ENCODE measurements around the gene TAOK3. TPM values are rescaled to one million over a fixed set of nuclear protein-coding genes. Genes with fewer than 3 reads are reported as not detected.

Gene TAOK3
- total and polyA plus RNA-seq, 2 donors: 19.8 to 33.6 TPM

DNA sequence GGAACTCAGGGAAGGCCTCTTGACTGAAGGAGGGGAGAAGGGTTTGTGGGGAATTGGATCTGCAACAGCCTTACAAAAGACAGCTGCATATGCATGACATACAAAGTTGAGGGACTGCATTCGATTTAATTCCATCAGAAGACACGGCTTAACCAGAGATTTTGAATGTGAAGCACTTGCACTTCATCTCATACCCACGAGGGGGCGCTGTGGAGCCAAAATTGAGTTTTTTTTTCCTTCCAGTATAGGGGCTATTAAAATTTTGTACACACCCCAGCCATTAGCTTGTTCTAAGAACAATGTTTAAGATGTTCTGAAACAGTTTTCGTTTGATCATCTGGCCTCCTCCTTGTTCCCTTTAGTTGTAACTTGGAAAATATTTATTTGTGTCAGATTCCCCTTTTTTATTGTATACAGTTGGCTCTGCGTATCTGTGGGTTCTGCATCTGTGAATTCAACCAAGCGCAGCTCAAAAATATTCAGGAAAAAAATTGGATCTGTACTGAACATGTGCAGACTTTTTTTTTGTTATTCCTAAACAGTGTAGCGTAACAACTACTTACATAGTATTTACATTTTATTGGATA lies 5.3 kb upstream of the TAOK3 start:
- Histone ChIP-seq H3K27ac (ENCODE audit: low read depth) (no peak overlapping the region), H3K4me1 (ENCODE audit: insufficient read depth) (peaks cover 2% of the 10 kb centered on the region), H3K4me3 (ENCODE audit: low read depth, low read length) (peak overlapping the region; percentile 97), H3K36me3 (ENCODE audit: insufficient read depth) (peaks cover 6% of the 10 kb centered on the region)
- WGBS: 32% methylated on average over 8 of the region's 8 CpGs
- peak; percentile 59 for DNase-seq (ENCODE audit: extremely low spot score)

DNA sequence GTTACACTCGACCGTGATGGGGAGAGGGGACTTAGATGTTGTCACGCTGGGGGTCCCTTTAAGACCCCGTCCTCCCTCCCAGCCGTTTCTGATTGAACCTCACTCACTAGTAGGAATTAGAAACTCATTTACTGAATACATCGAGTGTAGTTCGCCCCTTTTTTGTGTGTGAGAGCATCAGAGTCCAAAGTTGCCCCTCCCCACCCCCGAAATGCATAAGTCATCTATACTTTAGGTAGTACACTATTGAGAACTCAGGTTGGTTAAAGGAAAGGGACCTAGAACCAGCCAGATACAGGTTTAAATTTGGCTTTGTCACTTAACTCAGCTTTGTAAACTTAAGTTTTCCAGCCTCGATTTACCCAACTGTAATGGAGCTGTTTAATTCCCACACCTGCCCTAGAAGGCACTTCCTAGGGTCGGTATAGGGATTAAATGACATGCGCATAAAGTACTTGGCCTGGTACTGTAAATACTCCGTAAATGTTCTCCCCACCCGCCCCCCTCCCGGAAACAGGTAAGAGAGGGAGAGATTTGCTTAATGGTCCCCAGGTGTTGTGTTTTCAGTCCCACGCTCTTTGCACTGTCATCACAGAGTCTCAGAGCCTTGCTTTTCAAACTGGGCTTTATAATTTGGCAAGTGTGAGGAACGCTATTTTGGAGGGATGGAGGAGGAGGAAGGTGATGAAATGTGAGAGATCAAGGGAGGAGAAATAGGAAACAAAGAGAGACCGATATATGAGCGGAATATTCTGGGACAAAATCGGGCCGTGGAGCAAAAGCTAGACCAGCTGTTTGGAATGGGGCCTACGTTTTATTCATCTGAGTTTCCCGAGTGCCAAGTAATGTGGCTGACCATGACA lies 4.5 kb upstream of the TAOK3 start:
- 2% methylated on average over 22 of the region's 22 CpGs for WGBS
- DNase-seq (ENCODE audit: extremely low spot score): no peak
- peaks cover 2% of the 10 kb centered on the region for H3K4me1 ChIP-seq (ENCODE audit: insufficient read depth)
- H3K36me3 ChIP-seq (ENCODE audit: insufficient read depth): peaks cover 5% of the 10 kb centered on the region
- no peak overlapping the region for H3K27ac ChIP-seq (ENCODE audit: low read depth)
- H3K4me3 ChIP-seq (ENCODE audit: low read depth, low read length): peak overlapping the region; percentile 97

DNA sequence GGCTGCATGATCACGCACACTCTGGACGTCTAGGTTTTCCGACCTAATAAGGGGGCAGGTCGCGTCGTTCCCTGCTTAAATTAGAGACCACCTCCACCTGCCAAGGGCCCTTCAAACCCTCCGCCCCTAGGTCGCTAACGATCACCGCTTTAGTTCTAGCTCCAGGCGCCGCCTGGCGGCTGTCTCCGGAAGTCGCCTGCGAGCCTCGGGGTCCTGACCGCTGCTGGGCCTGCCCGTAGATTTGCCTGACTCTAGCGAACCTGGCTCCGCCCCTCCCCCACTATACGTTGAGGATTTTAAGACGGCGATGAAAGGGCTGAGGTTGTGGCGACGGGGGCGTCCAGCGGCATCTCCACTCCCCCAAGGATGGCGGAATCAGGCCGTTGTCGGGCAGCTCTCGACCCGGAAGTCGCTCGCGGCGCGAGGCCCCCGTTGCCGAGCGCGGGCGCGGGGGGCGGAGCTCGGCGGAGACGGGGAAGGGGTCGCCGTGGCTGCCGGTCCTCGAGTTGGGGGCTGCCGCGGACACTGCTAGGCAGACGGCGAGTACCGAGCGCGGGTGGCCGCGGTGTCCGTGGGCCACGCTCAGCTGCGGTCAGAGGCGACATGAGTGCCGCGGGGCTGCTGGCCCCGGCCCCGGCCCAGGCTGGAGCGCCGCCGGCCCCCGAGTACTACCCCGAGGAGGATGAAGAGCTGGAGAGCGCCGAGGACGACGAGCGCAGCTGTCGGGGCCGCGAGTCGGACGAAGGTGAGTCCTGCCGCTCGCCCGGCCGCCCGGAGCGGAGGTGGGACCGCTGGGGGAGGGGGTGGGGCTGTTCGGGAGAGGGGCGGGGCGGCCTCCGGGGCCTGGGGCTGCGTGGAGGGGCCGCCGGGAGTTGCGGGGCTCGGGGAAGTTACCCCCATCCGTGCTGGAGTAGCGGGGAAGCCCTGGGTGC lies 3.6 kb upstream of the TAOK3 start, which contains the start of gene SUDS3:
SUDS3 (plus strand) TSS at position 467 of the 932 bp plus-strand sequence; CDS start at position 604, 137 bp downstream.
- under 1% methylated on average over 102 of the region's 102 CpGs for WGBS
- Histone ChIP-seq H3K36me3 (ENCODE audit: insufficient read depth) (peaks cover under 1% of the 10 kb centered on the region), H3K4me1 (ENCODE audit: insufficient read depth) (peaks cover 2% of the 10 kb centered on the region), H3K4me3 (ENCODE audit: low read depth, low read length) (peak within 1 kb of the TSS; percentile 97), H3K27ac (ENCODE audit: low read depth) (peak within 1 kb of the TSS; percentile 96)
- peak; percentile 60 for DNase-seq (ENCODE audit: extremely low spot score)

DNA sequence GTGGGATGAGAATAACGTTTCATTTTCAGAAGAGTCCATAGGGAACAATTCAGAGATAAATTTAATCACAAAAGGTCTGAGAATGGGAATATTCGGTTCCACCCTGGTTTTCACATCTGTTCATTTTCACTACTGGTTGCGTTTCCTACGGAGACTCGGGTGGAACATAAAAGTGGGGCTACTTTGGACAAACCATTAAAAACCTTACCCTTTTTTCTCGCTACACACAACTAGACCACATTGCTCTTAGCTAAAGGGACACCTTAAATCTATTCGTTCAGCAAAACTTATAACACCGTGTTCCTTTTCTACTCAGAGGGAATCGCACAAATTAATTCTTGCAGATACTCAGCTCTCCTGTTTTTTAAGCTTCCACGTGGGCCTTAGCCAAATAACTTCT lies 2.6 kb upstream of the TAOK3 start:
- no peak for DNase-seq (ENCODE audit: extremely low spot score)
- H3K4me3 ChIP-seq (ENCODE audit: low read depth, low read length): no peak overlapping the region
- peaks cover 2% of the 10 kb centered on the region for H3K4me1 ChIP-seq (ENCODE audit: insufficient read depth)
- no peaks in the 10 kb centered on the region for H3K36me3 ChIP-seq (ENCODE audit: insufficient read depth)
- H3K27ac ChIP-seq (ENCODE audit: low read depth): no peak overlapping the region
- WGBS: 73% methylated on average over 10 of the region's 10 CpGs

DNA sequence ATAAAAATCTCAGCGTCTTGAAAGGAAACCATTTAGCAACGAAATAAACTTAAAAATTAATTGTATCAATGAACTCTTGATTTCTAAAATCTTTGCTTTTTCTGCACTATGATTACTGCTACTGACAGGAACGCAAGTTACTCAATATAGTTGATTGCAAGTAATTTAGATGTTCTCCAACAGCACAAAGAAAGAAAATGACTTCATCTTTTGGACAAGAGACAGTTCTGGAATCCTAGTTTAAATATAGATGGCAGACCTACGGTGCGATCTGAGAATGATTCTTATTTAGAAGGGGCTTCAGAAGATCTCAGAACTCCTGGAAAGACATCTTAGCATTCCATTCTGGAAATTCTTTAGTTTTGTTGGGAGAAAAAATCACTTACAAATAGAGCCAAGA lies 2.2 kb upstream of the TAOK3 start:
- H3K4me3 ChIP-seq (ENCODE audit: low read depth, low read length): no peak overlapping the region
- H3K36me3 ChIP-seq (ENCODE audit: insufficient read depth): no peaks in the 10 kb centered on the region
- no peak overlapping the region for H3K27ac ChIP-seq (ENCODE audit: low read depth)
- WGBS: 55% methylated on average over 5 of the region's 5 CpGs
- no peak for DNase-seq (ENCODE audit: extremely low spot score)
- peaks cover 2% of the 10 kb centered on the region for H3K4me1 ChIP-seq (ENCODE audit: insufficient read depth)

DNA sequence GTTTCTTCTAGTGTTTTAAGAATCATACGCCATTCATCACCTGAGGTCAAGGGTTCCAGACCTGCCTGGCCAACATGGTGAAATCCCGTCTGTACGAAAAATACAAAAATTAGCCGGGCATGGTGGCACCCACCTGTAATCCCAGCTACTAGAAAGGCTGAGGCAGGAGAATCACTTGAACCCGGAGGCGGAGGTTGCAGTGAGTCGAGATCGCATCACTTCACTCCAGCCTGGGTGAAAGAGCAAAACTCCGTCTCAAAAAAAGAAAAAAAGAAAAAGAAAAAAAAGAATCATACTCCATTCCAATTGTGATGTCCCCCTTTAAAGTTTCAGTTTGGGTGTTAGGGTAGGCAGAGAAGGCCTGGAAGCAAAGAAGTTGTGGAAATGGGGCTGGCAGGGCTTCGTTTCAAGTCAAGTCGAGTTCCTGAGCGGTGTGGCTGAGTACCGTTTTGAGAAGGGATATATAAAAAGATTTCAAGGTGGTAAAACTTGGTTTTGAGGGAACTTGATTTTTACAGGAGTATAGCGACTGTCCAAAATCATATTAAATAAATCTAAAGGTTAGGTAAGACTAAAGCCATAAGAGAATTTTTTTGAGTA lies 1.5 kb upstream of the TAOK3 start:
- peaks cover 2% of the 10 kb centered on the region for H3K4me1 ChIP-seq (ENCODE audit: insufficient read depth)

DNA sequence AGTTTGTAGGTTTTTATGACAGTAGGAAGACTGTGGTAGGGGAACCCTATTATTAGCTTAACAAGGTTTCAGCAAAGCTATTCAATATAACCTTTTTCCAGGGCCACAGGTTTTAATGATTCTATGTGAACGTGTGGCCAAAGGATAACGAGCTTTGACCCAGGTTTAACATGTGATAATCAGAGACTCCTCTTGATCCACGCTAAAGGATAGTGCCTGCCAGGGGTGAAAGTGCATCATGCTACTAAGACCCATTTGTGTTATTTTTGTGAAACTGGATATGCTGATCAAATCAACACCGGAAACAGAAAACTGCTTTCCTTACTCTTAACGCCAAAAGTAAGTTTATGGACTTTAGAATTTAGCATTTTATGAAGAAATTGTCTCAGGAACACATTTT lies 909 bp upstream of the TAOK3 start:
- no peak for DNase-seq (ENCODE audit: extremely low spot score)
- 62% methylated on average over 5 of the region's 5 CpGs for WGBS
- Histone ChIP-seq H3K4me3 (ENCODE audit: low read depth, low read length) (peak overlapping the region; percentile 67), H3K4me1 (ENCODE audit: insufficient read depth) (peaks cover 2% of the 10 kb centered on the region), H3K36me3 (ENCODE audit: insufficient read depth) (no peaks in the 10 kb centered on the region), H3K27ac (ENCODE audit: low read depth) (peak overlapping the region; percentile 92)

More for the DNA sequence above, 1.5 kb upstream of the TAOK3 start:
- DNase-seq (ENCODE audit: extremely low spot score): no peak
- Histone ChIP-seq H3K27ac (ENCODE audit: low read depth) (no peak overlapping the region), H3K36me3 (ENCODE audit: insufficient read depth) (no peaks in the 10 kb centered on the region), H3K4me3 (ENCODE audit: low read depth, low read length) (no peak overlapping the region)
- 91% methylated on average over 14 of the region's 14 CpGs for WGBS

DNA sequence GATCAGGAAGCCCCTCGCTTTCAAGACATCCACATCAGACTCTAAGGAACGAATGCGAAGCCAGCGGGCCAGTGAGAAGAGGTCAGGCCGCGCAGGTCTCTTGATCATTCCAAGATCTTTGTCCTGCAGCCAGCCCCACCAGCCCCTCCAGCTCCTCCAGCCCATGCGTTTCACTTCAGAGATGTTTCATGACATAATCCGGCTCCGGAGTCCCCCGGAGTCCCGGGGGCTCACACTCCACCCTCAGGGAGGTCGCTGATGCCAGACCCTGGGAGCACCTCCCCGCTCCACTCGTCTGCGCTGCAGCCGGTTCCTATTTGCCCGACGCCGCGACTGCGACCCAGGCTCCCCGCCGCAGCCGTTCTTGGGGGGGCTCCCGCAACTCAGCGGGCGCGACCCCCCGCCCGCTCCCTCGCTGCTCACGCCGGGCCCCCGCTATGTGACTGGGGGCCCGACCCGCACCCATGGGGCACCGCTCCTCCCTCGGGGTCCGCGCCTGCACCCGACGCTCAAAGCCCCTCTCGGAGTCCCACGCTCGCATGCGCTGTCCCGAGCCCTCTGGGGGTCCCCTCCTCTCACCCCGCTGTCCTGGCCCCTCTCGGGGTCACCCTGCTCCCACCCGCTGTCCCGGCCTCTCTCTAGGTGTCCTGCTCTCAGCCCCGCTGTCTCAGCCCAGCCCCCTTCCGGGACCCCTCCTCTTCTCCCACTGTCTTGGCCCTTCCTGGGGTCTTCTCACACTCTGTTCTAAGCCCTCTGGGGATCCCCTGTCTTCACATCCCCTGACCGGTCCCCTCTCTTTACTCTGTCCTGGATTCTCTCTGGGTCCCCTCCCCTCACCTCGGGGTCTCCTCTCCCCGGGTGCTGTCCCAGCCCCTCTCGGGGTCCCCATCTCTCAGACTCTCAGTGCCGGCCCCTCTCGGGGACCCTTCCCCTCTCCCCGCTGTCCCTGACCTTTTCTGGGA lies 1.1 kb downstream of the TAOK3 start:
- DNase-seq (ENCODE audit: extremely low spot score): no peak
- Histone ChIP-seq H3K36me3 (ENCODE audit: insufficient read depth) (no peaks in the 10 kb centered on the region), H3K4me1 (ENCODE audit: insufficient read depth) (no peaks in the 10 kb centered on the region), H3K4me3 (ENCODE audit: low read depth, low read length) (peak overlapping the region; percentile 91), H3K27ac (ENCODE audit: low read depth) (no peak overlapping the region)
- under 1% methylated on average over 60 of the region's 60 CpGs for WGBS

DNA sequence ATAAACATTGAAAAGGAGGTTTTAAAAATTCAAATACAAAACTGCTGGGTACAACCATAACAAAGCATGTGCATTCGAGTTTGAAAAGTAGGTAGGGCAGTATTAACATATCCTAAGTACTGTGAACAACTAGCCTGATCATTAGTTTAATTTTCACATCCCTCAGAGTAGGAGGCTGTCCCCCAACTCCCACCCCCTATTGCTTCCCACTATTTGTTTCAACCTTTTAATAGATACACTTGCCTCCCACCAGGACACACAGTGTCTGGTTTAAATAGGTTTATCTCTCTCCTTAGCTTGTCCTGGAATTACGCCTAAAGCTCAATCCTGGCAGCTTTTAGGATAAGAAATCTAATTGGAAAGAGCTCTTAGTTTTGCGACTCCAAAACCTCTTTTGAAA lies 2.1 kb downstream of the TAOK3 start:
- no peak overlapping the region for H3K27ac ChIP-seq (ENCODE audit: low read depth)
- H3K4me1 ChIP-seq (ENCODE audit: insufficient read depth): no peaks in the 10 kb centered on the region
- 30% methylated on average over 3 of the region's 3 CpGs for WGBS
- no peak for DNase-seq (ENCODE audit: extremely low spot score)
- no peak overlapping the region for H3K4me3 ChIP-seq (ENCODE audit: low read depth, low read length)
- no peaks in the 10 kb centered on the region for H3K36me3 ChIP-seq (ENCODE audit: insufficient read depth)

DNA sequence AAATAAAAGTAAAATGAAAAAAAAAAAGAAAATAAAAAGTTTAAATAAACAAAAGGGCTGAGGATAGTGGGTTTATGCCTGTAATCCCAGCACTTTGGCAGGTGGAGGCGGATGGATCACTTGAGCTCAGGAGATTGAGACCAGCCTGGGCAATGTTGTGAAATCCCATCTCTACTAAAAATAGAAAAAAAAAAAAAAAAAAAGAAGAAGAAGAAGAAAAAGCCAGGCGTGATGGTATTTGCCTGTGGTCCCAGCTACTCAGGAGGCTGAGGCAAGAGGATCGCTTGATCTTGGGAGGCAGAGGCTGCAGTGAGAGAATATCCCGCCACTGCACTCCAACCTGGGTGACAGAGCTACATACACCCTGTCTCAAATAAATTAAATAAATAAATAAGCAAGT lies 3.9 kb downstream of the TAOK3 start:
- Histone ChIP-seq H3K27ac (ENCODE audit: low read depth) (no peak overlapping the region), H3K4me1 (ENCODE audit: insufficient read depth) (no peaks in the 10 kb centered on the region), H3K36me3 (ENCODE audit: insufficient read depth) (no peaks in the 10 kb centered on the region), H3K4me3 (ENCODE audit: low read depth, low read length) (no peak overlapping the region)
- 93% methylated on average over 4 of the region's 4 CpGs for WGBS
- no peak for DNase-seq (ENCODE audit: extremely low spot score)

DNA sequence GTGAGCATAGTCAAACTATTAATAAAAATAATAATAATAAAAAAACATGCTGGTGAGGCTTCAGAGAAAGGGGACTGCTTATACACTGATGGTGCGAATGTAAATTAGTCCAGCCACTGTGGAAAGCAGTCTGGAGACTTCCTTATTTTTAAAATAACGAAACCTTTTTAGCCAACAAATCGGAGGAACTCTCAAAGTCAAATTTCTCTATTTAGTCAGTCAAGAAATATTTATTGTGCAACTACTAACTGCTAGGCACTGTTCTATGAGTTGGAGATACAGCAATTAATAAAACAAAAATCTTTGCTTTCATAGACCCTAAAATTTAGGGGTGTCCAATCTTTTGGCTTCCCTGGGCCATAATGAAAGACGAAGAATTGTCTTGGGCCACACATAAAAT lies 10.8 kb downstream of the TAOK3 start:
- Histone ChIP-seq H3K4me3 (ENCODE audit: low read depth, low read length) (no peak overlapping the region), H3K27ac (ENCODE audit: low read depth) (no peak overlapping the region), H3K36me3 (ENCODE audit: insufficient read depth) (no peaks in the 10 kb centered on the region), H3K4me1 (ENCODE audit: insufficient read depth) (no peaks in the 10 kb centered on the region)
- no peak for DNase-seq (ENCODE audit: extremely low spot score)
- WGBS: 92% methylated on average over 4 of the region's 4 CpGs

DNA sequence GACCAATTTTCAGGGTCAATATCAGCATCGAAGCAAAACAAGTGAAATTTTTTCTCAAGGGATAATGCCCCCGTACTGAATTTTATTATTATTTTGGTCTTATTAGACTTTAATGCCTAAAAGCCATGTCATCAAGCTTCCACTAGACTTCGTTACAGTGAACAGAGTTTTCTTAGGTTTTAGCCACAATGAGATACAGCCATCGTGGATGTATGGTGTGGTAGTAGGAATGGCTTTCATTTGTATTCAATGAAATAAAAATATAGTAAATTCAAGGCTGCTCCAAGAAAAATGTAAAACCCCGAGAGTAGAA lies 11.7 kb downstream of the TAOK3 start:
- H3K4me3 ChIP-seq (ENCODE audit: low read depth, low read length): no peak overlapping the region
- 86% methylated on average over 5 of the region's 5 CpGs for WGBS
- H3K4me1 ChIP-seq (ENCODE audit: insufficient read depth): no peaks in the 10 kb centered on the region
- no peak overlapping the region for H3K27ac ChIP-seq (ENCODE audit: low read depth)
- DNase-seq (ENCODE audit: extremely low spot score): no peak
- no peaks in the 10 kb centered on the region for H3K36me3 ChIP-seq (ENCODE audit: insufficient read depth)
